ENCODE results near the gene MAP3K10. TPM values are rescaled to one million over a fixed set of nuclear protein-coding genes. Genes with fewer than 3 reads are reported as not detected.

Gene MAP3K10
- total and polyA plus RNA-seq, 3 donors from 2014 or later: 23.1 to 35.0 (median 23.8) TPM

DNA sequence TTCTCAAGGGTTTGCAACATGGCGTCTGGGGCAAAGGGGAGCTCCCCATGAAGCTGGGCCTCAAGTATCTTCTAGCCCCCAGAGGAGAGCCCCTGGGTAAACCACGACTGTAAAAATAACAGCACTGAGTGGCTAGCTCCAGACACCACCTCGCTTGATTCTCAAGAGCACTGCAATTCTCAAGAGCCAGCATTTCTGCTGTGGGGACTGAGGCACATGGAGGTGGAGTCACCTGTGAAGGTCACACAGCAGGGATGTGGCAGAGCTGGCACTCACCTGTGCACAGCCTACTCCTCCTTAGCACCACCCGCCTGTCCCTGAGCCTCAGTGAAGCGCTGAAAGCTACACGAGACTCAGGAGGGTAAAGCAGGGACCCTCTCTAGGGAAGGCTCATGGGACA is 56.0 kb downstream of the MAP3K10 start:
- 91 to 100% methylated on average over 5 to 6 of the region's 6 CpGs for WGBS, 2 donors
- no peak for DNase-seq
- intact Hi-C loops (cut with DNase I; ENCODE audit: low total_unique reads): no loop called here
- Histone ChIP-seq H3K9me3 (no peaks in the 10 kb centered on the region), H3K27ac (no peak overlapping the region), H3K4me1 (peaks cover 25% of the 10 kb centered on the region), H3K27me3 (no peaks in the 10 kb centered on the region), H3K36me3 (ENCODE audit: low read depth, missing control alignments) (no peaks in the 10 kb centered on the region), H3K4me3 (no peak overlapping the region)
- TF ChIP-seq, protein P1, sequence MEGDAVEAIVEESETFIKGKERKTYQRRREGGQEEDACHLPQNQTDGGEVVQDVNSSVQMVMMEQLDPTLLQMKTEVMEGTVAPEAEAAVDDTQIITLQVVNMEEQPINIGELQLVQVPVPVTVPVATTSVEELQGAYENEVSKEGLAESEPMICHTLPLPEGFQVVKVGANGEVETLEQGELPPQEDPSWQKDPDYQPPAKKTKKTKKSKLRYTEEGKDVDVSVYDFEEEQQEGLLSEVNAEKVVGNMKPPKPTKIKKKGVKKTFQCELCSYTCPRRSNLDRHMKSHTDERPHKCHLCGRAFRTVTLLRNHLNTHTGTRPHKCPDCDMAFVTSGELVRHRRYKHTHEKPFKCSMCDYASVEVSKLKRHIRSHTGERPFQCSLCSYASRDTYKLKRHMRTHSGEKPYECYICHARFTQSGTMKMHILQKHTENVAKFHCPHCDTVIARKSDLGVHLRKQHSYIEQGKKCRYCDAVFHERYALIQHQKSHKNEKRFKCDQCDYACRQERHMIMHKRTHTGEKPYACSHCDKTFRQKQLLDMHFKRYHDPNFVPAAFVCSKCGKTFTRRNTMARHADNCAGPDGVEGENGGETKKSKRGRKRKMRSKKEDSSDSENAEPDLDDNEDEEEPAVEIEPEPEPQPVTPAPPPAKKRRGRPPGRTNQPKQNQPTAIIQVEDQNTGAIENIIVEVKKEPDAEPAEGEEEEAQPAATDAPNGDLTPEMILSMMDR (IDR thresholded peaks at IDR 0.05): no peak
- TF ChIP-seq POLR2A (IDR thresholded peaks at IDR 0.05): no peak

DNA sequence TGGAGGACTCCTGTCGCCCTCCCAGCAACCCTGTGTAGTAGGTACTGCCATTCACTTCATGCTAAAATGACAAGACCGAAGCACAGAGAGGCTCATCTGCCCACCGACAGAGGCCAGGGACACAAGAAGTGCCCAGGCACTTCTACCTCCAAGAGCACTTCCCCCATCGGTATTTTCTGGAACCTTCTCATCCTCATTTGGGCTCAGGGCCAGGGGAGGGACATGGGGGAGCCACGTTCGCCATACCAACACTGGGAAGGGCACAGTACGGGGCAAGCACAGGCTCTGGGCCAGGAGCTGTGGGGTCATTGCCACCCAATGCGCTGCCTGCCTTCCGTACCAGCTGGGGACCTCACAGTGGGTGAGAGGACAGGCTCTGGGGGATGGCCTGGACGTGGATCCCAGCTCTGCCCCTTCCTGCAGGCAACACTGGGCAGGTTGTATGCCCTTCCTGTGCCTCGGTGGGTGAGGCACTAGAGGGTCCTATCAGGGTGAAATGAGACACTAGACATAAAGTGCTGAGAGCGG is 56.6 kb downstream of the MAP3K10 start:
- Histone ChIP-seq H3K4me1 (peaks cover 19% of the 10 kb centered on the region), H3K36me3 (ENCODE audit: low read depth, missing control alignments) (no peaks in the 10 kb centered on the region)
- WGBS, 2 donors: 76 to 80% methylated on average over 7 to 12 of the region's 12 CpGs

DNA sequence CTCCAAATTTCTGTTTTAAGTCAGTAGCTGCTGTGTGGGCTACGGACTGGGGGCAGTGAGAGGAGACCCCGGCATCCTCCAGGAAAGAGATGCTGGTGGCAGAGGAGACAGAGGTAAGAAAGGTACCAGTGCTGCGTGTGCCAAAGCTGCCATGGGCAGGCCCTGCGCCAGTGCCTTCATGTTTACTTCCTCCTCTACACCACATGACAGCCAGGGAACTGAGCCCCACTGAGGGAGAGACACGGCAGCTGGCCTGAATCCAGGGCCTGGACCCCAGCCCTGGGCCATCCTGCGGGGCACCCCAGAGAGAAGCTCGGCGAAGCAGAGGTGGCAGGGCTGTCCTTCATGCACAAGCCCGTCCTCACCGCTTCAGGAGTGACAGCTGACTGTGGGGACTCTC is 58.0 kb downstream of the MAP3K10 start:
- 91 to 93% methylated on average over 10 of the region's 10 CpGs for WGBS, 2 donors
- TF ChIP-seq, protein P1 (IDR thresholded peaks at IDR 0.05): no peak
- no peak for TF ChIP-seq POLR2A (IDR thresholded peaks at IDR 0.05)
- H3K4me3 ChIP-seq: no peak overlapping the region
- peaks cover 12% of the 10 kb centered on the region for H3K4me1 ChIP-seq
- no peak for DNase-seq
- intact Hi-C loops (cut with DNase I; ENCODE audit: low total_unique reads): no loop called here
- H3K36me3 ChIP-seq (ENCODE audit: low read depth, missing control alignments): no peaks in the 10 kb centered on the region
- H3K27me3 ChIP-seq: no peaks in the 10 kb centered on the region
- no peaks in the 10 kb centered on the region for H3K9me3 ChIP-seq
- H3K27ac ChIP-seq: no peak overlapping the region

More for the DNA sequence above, 56.6 kb downstream of the MAP3K10 start:
- Histone ChIP-seq H3K27ac (no peak overlapping the region), H3K9me3 (no peaks in the 10 kb centered on the region), H3K4me3 (no peak overlapping the region), H3K27me3 (no peaks in the 10 kb centered on the region)
- DNase-seq: no peak
- TF ChIP-seq, protein P1 (IDR thresholded peaks at IDR 0.05): no peak
- TF ChIP-seq POLR2A (IDR thresholded peaks at IDR 0.05): no peak
- intact Hi-C loops (cut with DNase I; ENCODE audit: low total_unique reads): no loop called here

DNA sequence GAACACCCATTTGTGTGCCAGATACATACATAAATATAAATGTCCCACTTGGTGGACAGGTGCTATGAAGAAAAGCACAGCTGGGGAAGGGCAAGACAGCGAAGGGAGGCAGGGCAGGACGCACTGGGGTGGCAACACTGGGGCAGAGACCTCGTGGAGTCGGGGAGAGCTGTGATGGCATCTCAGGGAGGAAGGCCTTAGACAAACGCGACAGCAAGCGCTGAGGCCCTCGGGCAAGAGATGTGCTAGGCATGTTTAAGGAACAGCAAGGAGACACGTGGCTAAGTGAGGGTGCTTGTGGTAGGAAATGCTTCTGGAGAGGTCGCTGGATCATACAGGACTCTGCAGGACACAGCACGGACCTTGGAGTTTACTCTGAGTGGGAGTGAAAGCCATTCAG is 58.6 kb downstream of the MAP3K10 start:
- no peak for TF ChIP-seq POLR2A (IDR thresholded peaks at IDR 0.05)
- TF ChIP-seq, protein P1 (IDR thresholded peaks at IDR 0.05): no peak
- DNase-seq: no peak
- Histone ChIP-seq H3K36me3 (ENCODE audit: low read depth, missing control alignments) (no peaks in the 10 kb centered on the region), H3K9me3 (no peaks in the 10 kb centered on the region), H3K27me3 (no peaks in the 10 kb centered on the region), H3K4me1 (peaks cover 12% of the 10 kb centered on the region), H3K27ac (no peak overlapping the region), H3K4me3 (no peak overlapping the region)
- 78 to 81% methylated on average over 11 of the region's 11 CpGs for WGBS, 2 donors
- intact Hi-C loops (cut with DNase I; ENCODE audit: low total_unique reads): no loop called here

DNA sequence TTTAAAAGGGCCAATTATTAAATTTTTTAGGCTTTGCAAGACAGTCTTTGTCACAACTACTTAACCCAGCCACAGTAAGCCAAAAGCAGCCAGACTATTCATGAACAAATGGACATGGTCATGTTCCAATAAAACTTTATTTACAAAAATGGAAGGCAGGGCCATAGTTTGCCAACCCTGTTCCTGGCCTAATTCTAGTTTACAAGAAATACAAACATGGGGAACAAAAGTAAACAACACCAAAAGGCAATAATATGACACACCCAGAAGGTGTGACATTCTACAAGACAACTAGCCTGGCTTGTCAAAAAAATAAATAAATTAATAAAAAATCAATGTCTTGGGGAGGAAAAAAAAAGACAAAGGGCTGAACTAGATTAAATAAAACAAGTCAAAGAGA is 60.0 kb downstream of the MAP3K10 start:
- no peak for TF ChIP-seq POLR2A (IDR thresholded peaks at IDR 0.05)
- TF ChIP-seq, protein P1 (IDR thresholded peaks at IDR 0.05): no peak
- intact Hi-C loops (cut with DNase I; ENCODE audit: low total_unique reads): no loop called here
- Histone ChIP-seq H3K9me3 (no peaks in the 10 kb centered on the region), H3K4me1 (no peaks in the 10 kb centered on the region), H3K27me3 (no peaks in the 10 kb centered on the region), H3K4me3 (no peak overlapping the region), H3K27ac (no peak overlapping the region), H3K36me3 (ENCODE audit: low read depth, missing control alignments) (no peaks in the 10 kb centered on the region)
- DNase-seq: no peak

Measured in testis (tissue), 3 donors.